ENCODE measurements around the gene STARD4.

The STARD4 gene

GRCh38 chr5:111509119-111509518, 3.2 kb downstream of the STARD4 start:
- H3K9me2 ChIP-seq (replicated peaks; ENCODE audit: low read depth, low read length), result no peaks in the 10 kb centered on the region
- peak overlapping the region; percentile 97 for H3K9ac ChIP-seq (ENCODE audit: low read depth, low read length, poor library complexity, severe bottlenecking)
- H3F3A ChIP-seq (ENCODE audit: low read depth), result no peaks in the 10 kb centered on the region
- H4K20me1 ChIP-seq (ENCODE audit: insufficient read depth, low read length, poor library complexity, severe bottlenecking), result peaks cover 55% of the 10 kb centered on the region
- H3K4me1 ChIP-seq (ENCODE audit: insufficient read depth, low read length, poor library complexity, severe bottlenecking), result peaks cover 43% of the 10 kb centered on the region
- no peaks in the 10 kb centered on the region for H3K9me3 ChIP-seq (ENCODE audit: insufficient read depth, low read depth, low read length)
- peaks cover 4% of the 10 kb centered on the region; the same call in 1 of the 2 replicates for H3K36me3 ChIP-seq (ENCODE audit: insufficient read depth, low read length)
- H3K79me2 ChIP-seq (ENCODE audit: insufficient read depth, low read length), result peaks cover 78% of the 10 kb centered on the region
- peak overlapping the region; percentile 91 for H3K4me2 ChIP-seq (ENCODE audit: low read depth, low read length, poor library complexity, severe bottlenecking)
- peak overlapping the region; percentile 80 for H3K4me3 ChIP-seq (ENCODE audit: low read length, poor library complexity, severe bottlenecking)
- no peak overlapping the region for H2AFZ ChIP-seq (ENCODE audit: low read length)
- no peaks in the 10 kb centered on the region for H3K27me3 ChIP-seq (ENCODE audit: insufficient read depth, low read length, poor library complexity, severe bottlenecking)
- TF ChIP-seq EZH2phosphoT487 (IDR thresholded peaks at IDR 0.05; ENCODE audit: borderline replicate concordance) (no peak), CTCF (conservative IDR thresholded peaks at IDR 0.05; ENCODE audit: low read length) (no peak)

- peak overlapping the region; percentile 91 for H3K4me2 ChIP-seq (ENCODE audit: low read depth, low read length, poor library complexity, severe bottlenecking)
- no peak overlapping the region for H2AFZ ChIP-seq (ENCODE audit: low read length)
- no peaks in the 10 kb centered on the region for H3K9me3 ChIP-seq (ENCODE audit: insufficient read depth, low read depth, low read length)
- H3K27me3 ChIP-seq (ENCODE audit: insufficient read depth, low read length, poor library complexity, severe bottlenecking), result no peaks in the 10 kb centered on the region
- peaks cover 4% of the 10 kb centered on the region; the same call in 1 of the 2 replicates for H3K36me3 ChIP-seq (ENCODE audit: insufficient read depth, low read length)
- no peaks in the 10 kb centered on the region for H3K9me2 ChIP-seq (replicated peaks; ENCODE audit: low read depth, low read length)
- TF ChIP-seq EZH2phosphoT487 (IDR thresholded peaks at IDR 0.05; ENCODE audit: borderline replicate concordance) (no peak), CTCF (conservative IDR thresholded peaks at IDR 0.05; ENCODE audit: low read length) (no peak)
- H3K9ac ChIP-seq (ENCODE audit: low read depth, low read length, poor library complexity, severe bottlenecking), result peak overlapping the region; percentile 97
- H3F3A ChIP-seq (ENCODE audit: low read depth), result no peaks in the 10 kb centered on the region
- H3K79me2 ChIP-seq (ENCODE audit: insufficient read depth, low read length), result peaks cover 95% of the 10 kb centered on the region
- H3K4me1 ChIP-seq (ENCODE audit: insufficient read depth, low read length, poor library complexity, severe bottlenecking), result peaks cover 36% of the 10 kb centered on the region
- peak overlapping the region; percentile 80 for H3K4me3 ChIP-seq (ENCODE audit: low read length, poor library complexity, severe bottlenecking)
- peaks cover 55% of the 10 kb centered on the region for H4K20me1 ChIP-seq (ENCODE audit: insufficient read depth, low read length, poor library complexity, severe bottlenecking)
Measured at GRCh38 chr5:111507276-111507675, 5.1 kb downstream of the STARD4 start.

GRCh38 chr5:111505096-111505495, 7.2 kb downstream of the STARD4 start:
- Histone ChIP-seq H3K27me3 (ENCODE audit: insufficient read depth, low read length, poor library complexity, severe bottlenecking) (no peaks in the 10 kb centered on the region), H3K4me2 (ENCODE audit: low read depth, low read length, poor library complexity, severe bottlenecking) (peak overlapping the region; percentile 91), H2AFZ (ENCODE audit: low read length) (no peak overlapping the region), H3K9me2 (replicated peaks; ENCODE audit: low read depth, low read length) (no peaks in the 10 kb centered on the region), H3K79me2 (ENCODE audit: insufficient read depth, low read length) (peaks cover 78% of the 10 kb centered on the region), H3K4me1 (ENCODE audit: insufficient read depth, low read length, poor library complexity, severe bottlenecking) (peaks cover 24% of the 10 kb centered on the region), H3K9ac (ENCODE audit: low read depth, low read length, poor library complexity, severe bottlenecking) (no peak overlapping the region), H4K20me1 (ENCODE audit: insufficient read depth, low read length, poor library complexity, severe bottlenecking) (peaks cover 43% of the 10 kb centered on the region), H3K36me3 (ENCODE audit: insufficient read depth, low read length) (peaks cover 6% of the 10 kb centered on the region; the same call in 1 of the 2 replicates), H3K4me3 (ENCODE audit: low read length, poor library complexity, severe bottlenecking) (peak overlapping the region; percentile 52), H3F3A (ENCODE audit: low read depth) (no peaks in the 10 kb centered on the region), H3K9me3 (ENCODE audit: insufficient read depth, low read depth, low read length) (no peaks in the 10 kb centered on the region)
- TF ChIP-seq CTCF (conservative IDR thresholded peaks at IDR 0.05; ENCODE audit: low read length), result no peak
- no peak for TF ChIP-seq EZH2phosphoT487 (IDR thresholded peaks at IDR 0.05; ENCODE audit: borderline replicate concordance)
